K562 (cell line): ENCODE measurements around the gene HAND2. TPM values are rescaled to one million over a fixed set of nuclear protein-coding genes. Genes with fewer than 3 reads are reported as not detected.

Experiments used
- PHTF2 ChIP-seq: fragments of 250-450 bp; sonication (Bioruptor Pico); IDR thresholded peaks from 2 replicates; pipeline ENCODE4 v1.5.0; 2021; ENCODE audit warnings: mild to moderate bottlenecking
- polyA plus RNA-seq, 8 experiments: library from polyadenylated mRNA; depleted of rRNA in 4 of 8; stranded (reverse) in 5 of 8; unstranded in 3 of 8; fragments of >200 nt; fragmentation: Nextera tagmentation in 2 of 8; fragmentation: Illumina TruSeq in 1 of 8; extraction: Ambion mirVana in 2 of 8; extraction: Trizol in 1 of 8; gene quantifications; 2 replicates each; pipeline versions ENCODE4 v1.2.1 to v1.2.3, GENCODE V29; 2011 to 2014; ENCODE audit warnings: inconsistent platforms in 1 of 8, missing spikeins in 1 of 8
- total RNA-seq, 7 experiments: library from RNA; depleted of rRNA in 6 of 7; stranded (reverse); fragments of >200 nt in 6 of 7; fragmentation: Illumina TruSeq in 2 of 7; extraction: Trizol in 2 of 7; gene quantifications; 2 replicates each; pipeline versions ENCODE4 v1.2.1 to v1.2.3, GENCODE V29; 2011 to 2021; ENCODE audit warnings: low replicate concordance in 1 of 7
- TF ChIP-seq, protein P1 (sequence below): fragments of 450-650 bp; IDR thresholded peaks from 2 replicates; pipeline ENCODE4 v1.6.1; 2016; ENCODE audit warnings: mild to moderate bottlenecking, moderate library complexity

HAND2 gene
- total and polyA plus RNA-seq, 9 of the 15 experiments (the other 6 are each of a cell fraction or from before 2014, with no cell fraction given), result 1.7 to 12.8 (median 4.9) TPM

DNA sequence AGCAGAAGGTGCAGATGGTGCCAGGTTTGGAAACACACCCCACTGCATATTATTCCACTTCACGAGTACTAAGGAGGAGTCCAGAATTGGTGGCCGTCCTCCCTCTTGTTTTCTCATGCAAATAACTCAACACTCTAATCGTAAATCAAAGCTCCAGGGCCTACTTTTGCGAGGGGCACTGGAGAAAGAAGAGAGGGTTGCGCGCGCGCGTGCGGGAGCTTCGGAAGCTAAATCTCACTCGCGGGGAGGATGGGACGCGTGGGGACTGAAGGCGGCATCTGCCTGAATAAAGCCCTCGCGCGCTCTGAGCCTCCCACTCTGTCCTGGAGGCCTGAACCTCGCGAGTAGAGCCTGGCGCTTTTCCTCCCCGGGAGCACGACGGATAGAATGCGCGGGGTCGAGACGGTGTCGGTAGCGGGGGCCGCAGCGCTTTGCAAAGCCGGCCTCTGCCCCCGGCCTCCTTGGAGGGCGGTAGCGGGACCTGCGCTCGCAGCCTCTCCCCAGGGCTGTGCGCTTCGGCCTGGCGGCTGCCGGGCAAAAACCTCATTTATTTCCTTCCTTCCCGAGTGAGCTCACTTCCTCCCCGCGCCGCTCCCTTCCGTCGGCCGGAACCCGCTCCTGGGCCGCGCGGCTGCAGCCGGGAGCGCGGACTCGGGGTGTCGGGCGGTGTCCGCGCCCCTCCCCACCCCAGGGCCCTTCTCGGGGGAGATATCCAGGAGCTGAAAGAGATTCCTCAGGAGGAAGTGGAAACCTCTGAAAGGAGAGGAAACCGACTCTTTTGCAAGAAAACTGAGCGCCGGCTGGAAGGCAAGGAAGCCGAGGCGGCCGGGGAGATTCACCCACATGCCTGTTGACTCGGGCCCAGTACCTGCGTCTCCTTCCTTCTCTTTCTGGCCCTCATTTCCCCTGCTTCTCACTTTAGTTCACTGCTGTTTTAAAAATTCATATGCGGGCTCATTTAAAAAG lies 20.7 kb downstream of the HAND2 start (continued):
- TF ChIP-seq, protein P1, sequence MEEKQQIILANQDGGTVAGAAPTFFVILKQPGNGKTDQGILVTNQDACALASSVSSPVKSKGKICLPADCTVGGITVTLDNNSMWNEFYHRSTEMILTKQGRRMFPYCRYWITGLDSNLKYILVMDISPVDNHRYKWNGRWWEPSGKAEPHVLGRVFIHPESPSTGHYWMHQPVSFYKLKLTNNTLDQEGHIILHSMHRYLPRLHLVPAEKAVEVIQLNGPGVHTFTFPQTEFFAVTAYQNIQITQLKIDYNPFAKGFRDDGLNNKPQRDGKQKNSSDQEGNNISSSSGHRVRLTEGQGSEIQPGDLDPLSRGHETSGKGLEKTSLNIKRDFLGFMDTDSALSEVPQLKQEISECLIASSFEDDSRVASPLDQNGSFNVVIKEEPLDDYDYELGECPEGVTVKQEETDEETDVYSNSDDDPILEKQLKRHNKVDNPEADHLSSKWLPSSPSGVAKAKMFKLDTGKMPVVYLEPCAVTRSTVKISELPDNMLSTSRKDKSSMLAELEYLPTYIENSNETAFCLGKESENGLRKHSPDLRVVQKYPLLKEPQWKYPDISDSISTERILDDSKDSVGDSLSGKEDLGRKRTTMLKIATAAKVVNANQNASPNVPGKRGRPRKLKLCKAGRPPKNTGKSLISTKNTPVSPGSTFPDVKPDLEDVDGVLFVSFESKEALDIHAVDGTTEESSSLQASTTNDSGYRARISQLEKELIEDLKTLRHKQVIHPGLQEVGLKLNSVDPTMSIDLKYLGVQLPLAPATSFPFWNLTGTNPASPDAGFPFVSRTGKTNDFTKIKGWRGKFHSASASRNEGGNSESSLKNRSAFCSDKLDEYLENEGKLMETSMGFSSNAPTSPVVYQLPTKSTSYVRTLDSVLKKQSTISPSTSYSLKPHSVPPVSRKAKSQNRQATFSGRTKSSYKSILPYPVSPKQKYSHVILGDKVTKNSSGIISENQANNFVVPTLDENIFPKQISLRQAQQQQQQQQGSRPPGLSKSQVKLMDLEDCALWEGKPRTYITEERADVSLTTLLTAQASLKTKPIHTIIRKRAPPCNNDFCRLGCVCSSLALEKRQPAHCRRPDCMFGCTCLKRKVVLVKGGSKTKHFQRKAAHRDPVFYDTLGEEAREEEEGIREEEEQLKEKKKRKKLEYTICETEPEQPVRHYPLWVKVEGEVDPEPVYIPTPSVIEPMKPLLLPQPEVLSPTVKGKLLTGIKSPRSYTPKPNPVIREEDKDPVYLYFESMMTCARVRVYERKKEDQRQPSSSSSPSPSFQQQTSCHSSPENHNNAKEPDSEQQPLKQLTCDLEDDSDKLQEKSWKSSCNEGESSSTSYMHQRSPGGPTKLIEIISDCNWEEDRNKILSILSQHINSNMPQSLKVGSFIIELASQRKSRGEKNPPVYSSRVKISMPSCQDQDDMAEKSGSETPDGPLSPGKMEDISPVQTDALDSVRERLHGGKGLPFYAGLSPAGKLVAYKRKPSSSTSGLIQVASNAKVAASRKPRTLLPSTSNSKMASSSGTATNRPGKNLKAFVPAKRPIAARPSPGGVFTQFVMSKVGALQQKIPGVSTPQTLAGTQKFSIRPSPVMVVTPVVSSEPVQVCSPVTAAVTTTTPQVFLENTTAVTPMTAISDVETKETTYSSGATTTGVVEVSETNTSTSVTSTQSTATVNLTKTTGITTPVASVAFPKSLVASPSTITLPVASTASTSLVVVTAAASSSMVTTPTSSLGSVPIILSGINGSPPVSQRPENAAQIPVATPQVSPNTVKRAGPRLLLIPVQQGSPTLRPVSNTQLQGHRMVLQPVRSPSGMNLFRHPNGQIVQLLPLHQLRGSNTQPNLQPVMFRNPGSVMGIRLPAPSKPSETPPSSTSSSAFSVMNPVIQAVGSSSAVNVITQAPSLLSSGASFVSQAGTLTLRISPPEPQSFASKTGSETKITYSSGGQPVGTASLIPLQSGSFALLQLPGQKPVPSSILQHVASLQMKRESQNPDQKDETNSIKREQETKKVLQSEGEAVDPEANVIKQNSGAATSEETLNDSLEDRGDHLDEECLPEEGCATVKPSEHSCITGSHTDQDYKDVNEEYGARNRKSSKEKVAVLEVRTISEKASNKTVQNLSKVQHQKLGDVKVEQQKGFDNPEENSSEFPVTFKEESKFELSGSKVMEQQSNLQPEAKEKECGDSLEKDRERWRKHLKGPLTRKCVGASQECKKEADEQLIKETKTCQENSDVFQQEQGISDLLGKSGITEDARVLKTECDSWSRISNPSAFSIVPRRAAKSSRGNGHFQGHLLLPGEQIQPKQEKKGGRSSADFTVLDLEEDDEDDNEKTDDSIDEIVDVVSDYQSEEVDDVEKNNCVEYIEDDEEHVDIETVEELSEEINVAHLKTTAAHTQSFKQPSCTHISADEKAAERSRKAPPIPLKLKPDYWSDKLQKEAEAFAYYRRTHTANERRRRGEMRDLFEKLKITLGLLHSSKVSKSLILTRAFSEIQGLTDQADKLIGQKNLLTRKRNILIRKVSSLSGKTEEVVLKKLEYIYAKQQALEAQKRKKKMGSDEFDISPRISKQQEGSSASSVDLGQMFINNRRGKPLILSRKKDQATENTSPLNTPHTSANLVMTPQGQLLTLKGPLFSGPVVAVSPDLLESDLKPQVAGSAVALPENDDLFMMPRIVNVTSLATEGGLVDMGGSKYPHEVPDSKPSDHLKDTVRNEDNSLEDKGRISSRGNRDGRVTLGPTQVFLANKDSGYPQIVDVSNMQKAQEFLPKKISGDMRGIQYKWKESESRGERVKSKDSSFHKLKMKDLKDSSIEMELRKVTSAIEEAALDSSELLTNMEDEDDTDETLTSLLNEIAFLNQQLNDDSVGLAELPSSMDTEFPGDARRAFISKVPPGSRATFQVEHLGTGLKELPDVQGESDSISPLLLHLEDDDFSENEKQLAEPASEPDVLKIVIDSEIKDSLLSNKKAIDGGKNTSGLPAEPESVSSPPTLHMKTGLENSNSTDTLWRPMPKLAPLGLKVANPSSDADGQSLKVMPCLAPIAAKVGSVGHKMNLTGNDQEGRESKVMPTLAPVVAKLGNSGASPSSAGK, result no peak
- TF ChIP-seq PHTF2 (CRISPR knock-in tag), result no peak
- TF ChIP-seq, all 486 proteins: peak for 0
